Breast epithelium (tissue), 4 donors: ENCODE measurements around the gene AGPAT1. TPM values are rescaled to one million over a fixed set of nuclear protein-coding genes. Genes with fewer than 3 reads are reported as not detected.
"Not testable (repeated sequence)": the region's sequence is repeated elsewhere in the genome, so short reads cannot be mapped to it uniquely, and the experiment has no call there.

Experiments used
- DNase-seq, 2 donors: peaks; one replicate each; pipeline ENCODE4 v3.0.0-alpha.2; 2019; ENCODE audit warnings: low spot score in 2 of 2
- H3K27ac ChIP-seq, 2 donors: fragments of 200-600 bp; sonication (generic) in 1 of 2; one replicate each; pipeline ENCODE4 v1.5.1; 2016 to 2019; ENCODE audit warnings: mild to moderate bottlenecking in 1 of 2
- H3K27me3 ChIP-seq, 2 donors: fragments of 200-600 bp; sonication (generic) in 1 of 2; one replicate each; pipeline versions ENCODE4 v1.5.1 to v1.6.0; 2017 to 2019; ENCODE audit warnings: control low read depth in 1 of 2, mild to moderate bottlenecking in 1 of 2
- H3K36me3 ChIP-seq: fragments of 200-600 bp; one replicate; pipeline ENCODE4 v1.5.1; 2019
- H3K4me1 ChIP-seq, 2 donors: fragments of 200-600 bp; sonication (generic); one replicate each; pipeline ENCODE4 v1.5.1; 2016 to 2019; ENCODE audit warnings: control low read depth in 1 of 2
- H3K4me3 ChIP-seq, 3 donors: fragments of 200-600 bp; sonication (generic); 1 replicate in 2 of 3; 2 replicates in 1 of 3; pipeline ENCODE4 v1.5.1; 2016 to 2019; ENCODE audit warnings: mild to moderate bottlenecking in 3 of 3, moderate library complexity in 2 of 3
- H3K9me3 ChIP-seq, 2 donors: fragments of 200-600 bp; sonication (generic) in 1 of 2; one replicate each; pipeline ENCODE4 v1.5.1; 2016 to 2019; ENCODE audit warnings: control low read depth in 1 of 2
- POLR2A ChIP-seq: fragments of 450-650 bp; IDR thresholded peaks from one replicate; pipeline ENCODE4 v1.6.1; 2016; ENCODE audit warnings: antibody characterized with exemption, mild to moderate bottlenecking, moderate library complexity
- POLR2AphosphoS5 ChIP-seq, 3 donors: sonication (generic); formaldehyde crosslinking; IDR thresholded peaks; one replicate each; pipeline ENCODE4 v1.6.1; 2017; ENCODE audit warnings: antibody characterized with exemption in 3 of 3
- intact Hi-C: fragments of 100-400 bp; cut with DNase I; formaldehyde crosslinking; loops from one replicate; pipeline ENCODE4 v1.15.1; 2023; ENCODE audit warnings: low total_unique reads
- total RNA-seq, 3 donors: library from RNA; depleted of rRNA; stranded (reverse); fragments of >200 nt; gene quantifications; one replicate each; pipeline ENCODE4 v1.1.0, GENCODE V29; 2016
- TF ChIP-seq, protein P1 (sequence below), 3 donors: fragments of 450-650 bp; IDR thresholded peaks; one replicate each; pipeline ENCODE4 v1.5.1; 2016 to 2017; ENCODE audit warnings: antibody characterized with exemption in 3 of 3, mild to moderate bottlenecking in 3 of 3, moderate library complexity in 3 of 3

The AGPAT1 gene
- total RNA-seq, 3 donors from 2014 or later = 25.8 to 33.8 (median 30.6) TPM

DNA sequence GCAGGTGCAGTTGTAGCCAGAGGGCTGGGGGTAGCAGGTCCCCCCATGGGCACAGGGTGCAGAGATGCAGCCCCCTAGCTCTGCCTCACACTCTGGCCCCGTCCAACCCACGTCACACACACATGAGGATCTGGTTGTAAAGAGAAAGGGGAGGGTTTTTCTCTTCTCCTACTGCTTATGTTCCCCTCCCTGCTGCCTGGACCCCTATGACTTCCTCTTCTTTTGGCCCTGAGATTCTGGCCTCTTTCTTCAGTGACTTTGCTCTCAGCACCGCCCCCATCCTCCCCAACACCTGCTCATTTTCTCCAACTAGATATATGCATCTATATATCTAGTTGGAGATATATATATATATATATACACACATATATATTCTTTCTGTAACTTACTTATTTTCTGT is 38.2 kb upstream of the AGPAT1 start:
- Histone ChIP-seq H3K4me1 (no peaks in the 10 kb centered on the region), H3K36me3 (no peaks in the 10 kb centered on the region), H3K4me3 (no peak overlapping the region), H3K27me3 (no peaks in the 10 kb centered on the region), H3K9me3 (no peaks in the 10 kb centered on the region), H3K27ac (no peak overlapping the region)
- no peak for DNase-seq
- intact Hi-C loops = no loop called here
- TF ChIP-seq, protein P1, sequence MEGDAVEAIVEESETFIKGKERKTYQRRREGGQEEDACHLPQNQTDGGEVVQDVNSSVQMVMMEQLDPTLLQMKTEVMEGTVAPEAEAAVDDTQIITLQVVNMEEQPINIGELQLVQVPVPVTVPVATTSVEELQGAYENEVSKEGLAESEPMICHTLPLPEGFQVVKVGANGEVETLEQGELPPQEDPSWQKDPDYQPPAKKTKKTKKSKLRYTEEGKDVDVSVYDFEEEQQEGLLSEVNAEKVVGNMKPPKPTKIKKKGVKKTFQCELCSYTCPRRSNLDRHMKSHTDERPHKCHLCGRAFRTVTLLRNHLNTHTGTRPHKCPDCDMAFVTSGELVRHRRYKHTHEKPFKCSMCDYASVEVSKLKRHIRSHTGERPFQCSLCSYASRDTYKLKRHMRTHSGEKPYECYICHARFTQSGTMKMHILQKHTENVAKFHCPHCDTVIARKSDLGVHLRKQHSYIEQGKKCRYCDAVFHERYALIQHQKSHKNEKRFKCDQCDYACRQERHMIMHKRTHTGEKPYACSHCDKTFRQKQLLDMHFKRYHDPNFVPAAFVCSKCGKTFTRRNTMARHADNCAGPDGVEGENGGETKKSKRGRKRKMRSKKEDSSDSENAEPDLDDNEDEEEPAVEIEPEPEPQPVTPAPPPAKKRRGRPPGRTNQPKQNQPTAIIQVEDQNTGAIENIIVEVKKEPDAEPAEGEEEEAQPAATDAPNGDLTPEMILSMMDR (IDR thresholded peaks at IDR 0.05) = no peak
- TF ChIP-seq POLR2A (no peak), POLR2AphosphoS5 (IDR thresholded peaks at IDR 0.05) (no peak)

- no peak overlapping the region for H3K27ac ChIP-seq
- no peak overlapping the region for H3K4me3 ChIP-seq
- TF ChIP-seq POLR2A (no peak), POLR2AphosphoS5 (IDR thresholded peaks at IDR 0.05) (no peak)
- TF ChIP-seq, protein P1 (IDR thresholded peaks at IDR 0.05) = no peak
- no peak for DNase-seq
- no peaks in the 10 kb centered on the region for H3K4me1 ChIP-seq
- H3K36me3 ChIP-seq = no peaks in the 10 kb centered on the region
- intact Hi-C loops = no loop called here
- H3K27me3 ChIP-seq = no peaks in the 10 kb centered on the region
- no peaks in the 10 kb centered on the region for H3K9me3 ChIP-seq
Measured at GRCh38 chr6:32213649-32214048, 37.8 kb upstream of the AGPAT1 start.

GRCh38 chr6:32212076-32212760 is 36.3 kb upstream of the AGPAT1 start:
- H3K9me3 ChIP-seq = no peaks in the 10 kb centered on the region
- TF ChIP-seq POLR2A = no peak
- no peak for TF ChIP-seq POLR2AphosphoS5 (IDR thresholded peaks at IDR 0.05)
- TF ChIP-seq, protein P1 (IDR thresholded peaks at IDR 0.05) = no peak
- H3K4me1 ChIP-seq = no peaks in the 10 kb centered on the region
- peak overlapping the region; percentile 8 to 45 for H3K27ac ChIP-seq
- no peak overlapping the region for H3K4me3 ChIP-seq
- H3K27me3 ChIP-seq = no peaks in the 10 kb centered on the region
- DNase-seq = no peak
- no peaks in the 10 kb centered on the region for H3K36me3 ChIP-seq
- intact Hi-C loops = no loop called here

DNA sequence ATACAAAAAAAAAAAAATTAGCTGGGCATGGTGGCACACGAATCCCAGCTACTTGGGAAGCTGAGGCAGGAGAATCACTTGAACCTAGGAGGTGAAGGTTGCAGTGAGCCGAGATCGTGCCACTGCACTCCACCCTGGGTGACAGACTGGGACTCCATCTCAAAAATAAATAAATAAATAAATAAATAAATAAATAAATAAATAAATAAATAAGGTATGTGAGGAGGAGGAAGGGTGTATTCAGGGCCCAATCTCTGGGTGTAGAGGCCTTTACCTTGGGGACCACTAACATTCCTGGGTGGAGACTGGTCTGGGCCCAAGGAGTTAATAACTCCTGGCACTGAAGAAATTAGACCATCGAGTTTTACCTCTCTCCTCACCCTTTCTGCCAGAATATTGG is 35.5 kb upstream of the AGPAT1 start:
- H3K4me1 ChIP-seq, intact Hi-C loops, H3K27me3 ChIP-seq, H3K36me3 ChIP-seq, DNase-seq, H3K4me3 ChIP-seq, H3K9me3 ChIP-seq: not testable (repeated sequence)
- peak overlapping the region in 1 of 2 donors; percentile 8 for H3K27ac ChIP-seq

GRCh38 chr6:32210191-32210601 is 34.3 kb upstream of the AGPAT1 start:
- intact Hi-C loops = no loop called here
- no peaks in the 10 kb centered on the region for H3K36me3 ChIP-seq
- no peaks in the 10 kb centered on the region for H3K4me1 ChIP-seq
- TF ChIP-seq, protein P1 (IDR thresholded peaks at IDR 0.05) = no peak
- TF ChIP-seq POLR2AphosphoS5 (IDR thresholded peaks at IDR 0.05) (no peak), POLR2A (no peak)
- no peak overlapping the region for H3K4me3 ChIP-seq
- no peaks in the 10 kb centered on the region for H3K9me3 ChIP-seq
- no peak for DNase-seq
- H3K27me3 ChIP-seq = no peaks in the 10 kb centered on the region
- no peak overlapping the region for H3K27ac ChIP-seq
